GM12878 (cell line): Measurements from ENCODE around the gene MICAL3.

Experiments used
- CTCF ChIP-seq, 3 experiments: IDR thresholded peaks in 2 of 3; conservative IDR thresholded peaks in 1 of 3; 2 replicates each; pipeline ENCODE4 v1.5.1; 2011; ENCODE audit warnings: low read depth in 3 of 3, low read length in 3 of 3, mild to moderate bottlenecking in 3 of 3, control low read depth in 2 of 3, moderate library complexity in 2 of 3, inconsistent platforms in 1 of 3, mixed read lengths in 1 of 3; ENCODE audit not compliant: control insufficient read depth in 2 of 3, insufficient read depth in 1 of 3; ENCODE audit errors: extremely low read depth in 1 of 3
- EP300 ChIP-seq, 2 experiments: fragments of 150-350 bp in 1 of 2; IDR thresholded peaks; 2 replicates each; pipeline ENCODE4 v1.6.1; 2011 to 2012; ENCODE audit warnings: low read depth in 2 of 2, low read length in 2 of 2, borderline replicate concordance in 1 of 2, improper control_type of control experiment in 1 of 2, inconsistent platforms in 1 of 2; ENCODE audit not compliant: control insufficient read depth in 1 of 2
- RELA ChIP-seq: fragments of 450-650 bp; IDR thresholded peaks from 2 replicates; pipeline ENCODE4 v1.8.0; 2014; ENCODE audit warnings: borderline replicate concordance; ENCODE audit not compliant: partially characterized antibody

- no peak for TF ChIP-seq CTCF (IDR thresholded peaks at IDR 0.05 in 2 of 3, conservative IDR thresholded peaks at IDR 0.05 in 1 of 3; ENCODE audit: control insufficient read depth in 2 of 3, extremely low read depth in 1 of 3, insufficient read depth in 1 of 3, low read depth in 3 of 3, low read length in 3 of 3)
- no peak for TF ChIP-seq EP300 (IDR thresholded peaks at IDR 0.05; ENCODE audit: borderline replicate concordance in 1 of 2, control insufficient read depth in 1 of 2, low read depth in 2 of 2, low read length in 2 of 2)
- TF ChIP-seq RELA: no peak
These were observed 246.7 kb downstream of the MICAL3 start for GRCh38 chr22:17777717-17778044.
